Measurements from ENCODE around the gene HES3.

The HES3 gene

GRCh38 chr1:6272868-6273267 is 28.9 kb downstream of the HES3 start:
- Histone ChIP-seq H3K36me3 (ENCODE audit: control insufficient read depth, insufficient read depth, low read length) (no peaks in the 10 kb centered on the region; the same call in none of the 2 replicates), H3K27me3 (replicated peaks; ENCODE audit: control insufficient read depth, insufficient read depth, low read length) (no peaks in the 10 kb centered on the region), H3K4me3 (replicated peaks; ENCODE audit: low read depth, low read length) (no peak overlapping the region)
- DNase-seq (ENCODE audit: extremely low read depth, insufficient read length), result no peak
- TF ChIP-seq CTCF (IDR thresholded peaks at IDR 0.05; ENCODE audit: insufficient read depth, low read length, poor library complexity, severe bottlenecking), result no peak

GRCh38 chr1:6273380-6273891 is 29.5 kb downstream of the HES3 start:
- H3K36me3 ChIP-seq (ENCODE audit: control insufficient read depth, insufficient read depth, low read length), result no peaks in the 10 kb centered on the region; the same call in none of the 2 replicates
- H3K27me3 ChIP-seq (replicated peaks; ENCODE audit: control insufficient read depth, insufficient read depth, low read length), result no peaks in the 10 kb centered on the region
- TF ChIP-seq CTCF (IDR thresholded peaks at IDR 0.05; ENCODE audit: insufficient read depth, low read length, poor library complexity, severe bottlenecking), result no peak
- no peak for DNase-seq (ENCODE audit: extremely low read depth, insufficient read length)
- no peak overlapping the region for H3K4me3 ChIP-seq (replicated peaks; ENCODE audit: low read depth, low read length)

GRCh38 chr1:6274102-6274501 is 30.1 kb downstream of the HES3 start:
- Histone ChIP-seq H3K36me3 (ENCODE audit: control insufficient read depth, insufficient read depth, low read length) (no peaks in the 10 kb centered on the region; the same call in none of the 2 replicates), H3K4me3 (replicated peaks; ENCODE audit: low read depth, low read length) (no peak overlapping the region), H3K27me3 (replicated peaks; ENCODE audit: control insufficient read depth, insufficient read depth, low read length) (no peaks in the 10 kb centered on the region)
- no peak for DNase-seq (ENCODE audit: extremely low read depth, insufficient read length)
- no peak for TF ChIP-seq CTCF (IDR thresholded peaks at IDR 0.05; ENCODE audit: insufficient read depth, low read length, poor library complexity, severe bottlenecking)

- no peak for DNase-seq (ENCODE audit: extremely low read depth, insufficient read length)
- no peak overlapping the region for H3K4me3 ChIP-seq (replicated peaks; ENCODE audit: low read depth, low read length)
- H3K36me3 ChIP-seq (ENCODE audit: control insufficient read depth, insufficient read depth, low read length), result no peaks in the 10 kb centered on the region; the same call in none of the 2 replicates
- no peaks in the 10 kb centered on the region for H3K27me3 ChIP-seq (replicated peaks; ENCODE audit: control insufficient read depth, insufficient read depth, low read length)
- TF ChIP-seq CTCF (IDR thresholded peaks at IDR 0.05; ENCODE audit: insufficient read depth, low read length, poor library complexity, severe bottlenecking), result no peak
Observed at GRCh38 chr1:6274622-6275139, 30.7 kb downstream of the HES3 start.

- TF ChIP-seq CTCF (IDR thresholded peaks at IDR 0.05; ENCODE audit: insufficient read depth, low read length, poor library complexity, severe bottlenecking), result no peak
- no peak for DNase-seq (ENCODE audit: extremely low read depth, insufficient read length)
- Histone ChIP-seq H3K36me3 (ENCODE audit: control insufficient read depth, insufficient read depth, low read length) (peaks cover 6% of the 10 kb centered on the region), H3K4me3 (replicated peaks; ENCODE audit: low read depth, low read length) (no peak overlapping the region), H3K27me3 (replicated peaks; ENCODE audit: control insufficient read depth, insufficient read depth, low read length) (no peaks in the 10 kb centered on the region)
Observed at GRCh38 chr1:6275826-6276782, 32.1 kb downstream of the HES3 start.

All from GM06990 (cell line).